Measurements from ENCODE around the gene PDIK1L.

DNA sequence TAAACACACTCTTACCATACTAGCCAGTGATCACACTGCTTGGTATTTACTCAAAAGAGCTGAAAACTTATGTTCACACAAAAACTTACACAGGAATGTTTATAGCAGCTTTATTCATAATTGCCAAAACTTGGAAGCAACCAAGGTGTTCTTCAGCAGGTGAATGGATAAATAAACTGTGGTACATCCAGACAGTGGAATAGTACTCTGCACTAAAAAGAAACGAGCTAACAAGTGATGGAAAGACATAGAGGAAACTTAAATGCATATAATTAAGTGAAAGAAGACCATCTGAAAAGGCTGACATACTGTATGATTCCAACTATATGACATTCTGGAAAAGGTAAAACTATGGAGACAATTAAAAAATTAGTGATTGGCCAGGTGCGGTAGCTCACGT, 20.7 kb upstream of the PDIK1L start:
- TF ChIP-seq, protein P1, sequence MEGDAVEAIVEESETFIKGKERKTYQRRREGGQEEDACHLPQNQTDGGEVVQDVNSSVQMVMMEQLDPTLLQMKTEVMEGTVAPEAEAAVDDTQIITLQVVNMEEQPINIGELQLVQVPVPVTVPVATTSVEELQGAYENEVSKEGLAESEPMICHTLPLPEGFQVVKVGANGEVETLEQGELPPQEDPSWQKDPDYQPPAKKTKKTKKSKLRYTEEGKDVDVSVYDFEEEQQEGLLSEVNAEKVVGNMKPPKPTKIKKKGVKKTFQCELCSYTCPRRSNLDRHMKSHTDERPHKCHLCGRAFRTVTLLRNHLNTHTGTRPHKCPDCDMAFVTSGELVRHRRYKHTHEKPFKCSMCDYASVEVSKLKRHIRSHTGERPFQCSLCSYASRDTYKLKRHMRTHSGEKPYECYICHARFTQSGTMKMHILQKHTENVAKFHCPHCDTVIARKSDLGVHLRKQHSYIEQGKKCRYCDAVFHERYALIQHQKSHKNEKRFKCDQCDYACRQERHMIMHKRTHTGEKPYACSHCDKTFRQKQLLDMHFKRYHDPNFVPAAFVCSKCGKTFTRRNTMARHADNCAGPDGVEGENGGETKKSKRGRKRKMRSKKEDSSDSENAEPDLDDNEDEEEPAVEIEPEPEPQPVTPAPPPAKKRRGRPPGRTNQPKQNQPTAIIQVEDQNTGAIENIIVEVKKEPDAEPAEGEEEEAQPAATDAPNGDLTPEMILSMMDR (IDR thresholded peaks at IDR 0.05; ENCODE audit: low read depth, low read length, missing input control): no peak
- TF ChIP-seq GABPA (IDR thresholded peaks at IDR 0.05 in 1 of 2, conservative IDR thresholded peaks at IDR 0.05 in 1 of 2): no peak
- TF ChIP-seq, protein P2, sequence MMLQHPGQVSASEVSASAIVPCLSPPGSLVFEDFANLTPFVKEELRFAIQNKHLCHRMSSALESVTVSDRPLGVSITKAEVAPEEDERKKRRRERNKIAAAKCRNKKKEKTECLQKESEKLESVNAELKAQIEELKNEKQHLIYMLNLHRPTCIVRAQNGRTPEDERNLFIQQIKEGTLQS (IDR thresholded peaks at IDR 0.05): no peak
- TF ChIP-seq, protein P3, sequence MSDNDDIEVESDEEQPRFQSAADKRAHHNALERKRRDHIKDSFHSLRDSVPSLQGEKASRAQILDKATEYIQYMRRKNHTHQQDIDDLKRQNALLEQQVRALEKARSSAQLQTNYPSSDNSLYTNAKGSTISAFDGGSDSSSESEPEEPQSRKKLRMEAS (IDR thresholded peaks at IDR 0.05): no peak
- TF ChIP-seq, protein P4, sequence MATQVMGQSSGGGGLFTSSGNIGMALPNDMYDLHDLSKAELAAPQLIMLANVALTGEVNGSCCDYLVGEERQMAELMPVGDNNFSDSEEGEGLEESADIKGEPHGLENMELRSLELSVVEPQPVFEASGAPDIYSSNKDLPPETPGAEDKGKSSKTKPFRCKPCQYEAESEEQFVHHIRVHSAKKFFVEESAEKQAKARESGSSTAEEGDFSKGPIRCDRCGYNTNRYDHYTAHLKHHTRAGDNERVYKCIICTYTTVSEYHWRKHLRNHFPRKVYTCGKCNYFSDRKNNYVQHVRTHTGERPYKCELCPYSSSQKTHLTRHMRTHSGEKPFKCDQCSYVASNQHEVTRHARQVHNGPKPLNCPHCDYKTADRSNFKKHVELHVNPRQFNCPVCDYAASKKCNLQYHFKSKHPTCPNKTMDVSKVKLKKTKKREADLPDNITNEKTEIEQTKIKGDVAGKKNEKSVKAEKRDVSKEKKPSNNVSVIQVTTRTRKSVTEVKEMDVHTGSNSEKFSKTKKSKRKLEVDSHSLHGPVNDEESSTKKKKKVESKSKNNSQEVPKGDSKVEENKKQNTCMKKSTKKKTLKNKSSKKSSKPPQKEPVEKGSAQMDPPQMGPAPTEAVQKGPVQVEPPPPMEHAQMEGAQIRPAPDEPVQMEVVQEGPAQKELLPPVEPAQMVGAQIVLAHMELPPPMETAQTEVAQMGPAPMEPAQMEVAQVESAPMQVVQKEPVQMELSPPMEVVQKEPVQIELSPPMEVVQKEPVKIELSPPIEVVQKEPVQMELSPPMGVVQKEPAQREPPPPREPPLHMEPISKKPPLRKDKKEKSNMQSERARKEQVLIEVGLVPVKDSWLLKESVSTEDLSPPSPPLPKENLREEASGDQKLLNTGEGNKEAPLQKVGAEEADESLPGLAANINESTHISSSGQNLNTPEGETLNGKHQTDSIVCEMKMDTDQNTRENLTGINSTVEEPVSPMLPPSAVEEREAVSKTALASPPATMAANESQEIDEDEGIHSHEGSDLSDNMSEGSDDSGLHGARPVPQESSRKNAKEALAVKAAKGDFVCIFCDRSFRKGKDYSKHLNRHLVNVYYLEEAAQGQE (IDR thresholded peaks at IDR 0.05): no peak

Data from liver (tissue), 3 donors.